ENCODE measurements around the gene KCNE3. TPM values are rescaled to one million over a fixed set of nuclear protein-coding genes. Genes with fewer than 3 reads are reported as not detected.

KCNE3 gene
- total RNA-seq, 6 experiments from 2014 or later: 0.09 TPM; not detected in 5

DNA sequence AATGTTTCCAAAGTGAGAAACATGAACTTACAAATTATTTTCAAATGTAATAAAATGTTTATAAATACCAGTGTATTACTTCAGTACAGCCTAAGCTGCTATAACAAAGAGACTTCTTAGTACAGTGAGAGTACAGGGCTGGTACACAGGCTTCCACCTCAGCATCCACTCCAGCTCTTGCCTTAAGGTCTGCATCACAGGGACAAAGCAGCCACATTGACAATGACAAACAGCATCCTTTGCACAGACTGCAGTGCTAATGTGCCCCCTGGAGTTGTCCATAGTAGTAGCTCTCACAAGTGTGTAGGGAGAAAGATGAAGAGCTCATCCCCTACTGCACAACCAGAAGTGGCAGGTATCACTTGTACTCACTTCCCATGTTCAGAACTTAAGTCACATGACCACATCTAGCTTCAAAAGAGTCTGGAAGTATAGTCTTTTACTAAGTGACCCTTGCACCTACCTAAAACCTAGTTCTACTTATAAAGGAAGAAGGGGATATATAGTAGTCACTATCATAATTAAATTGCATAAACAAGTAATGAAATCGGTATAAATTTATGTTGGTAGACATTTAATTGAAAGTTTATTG lies 36.8 kb upstream of the KCNE3 start:
- peaks cover 13% of the 10 kb centered on the region for H3K27me3 Mint-ChIP-seq (ENCODE audit: insufficient read depth)
- H3K4me3 Mint-ChIP-seq: no peak overlapping the region
- TF ChIP-seq, protein P1, sequence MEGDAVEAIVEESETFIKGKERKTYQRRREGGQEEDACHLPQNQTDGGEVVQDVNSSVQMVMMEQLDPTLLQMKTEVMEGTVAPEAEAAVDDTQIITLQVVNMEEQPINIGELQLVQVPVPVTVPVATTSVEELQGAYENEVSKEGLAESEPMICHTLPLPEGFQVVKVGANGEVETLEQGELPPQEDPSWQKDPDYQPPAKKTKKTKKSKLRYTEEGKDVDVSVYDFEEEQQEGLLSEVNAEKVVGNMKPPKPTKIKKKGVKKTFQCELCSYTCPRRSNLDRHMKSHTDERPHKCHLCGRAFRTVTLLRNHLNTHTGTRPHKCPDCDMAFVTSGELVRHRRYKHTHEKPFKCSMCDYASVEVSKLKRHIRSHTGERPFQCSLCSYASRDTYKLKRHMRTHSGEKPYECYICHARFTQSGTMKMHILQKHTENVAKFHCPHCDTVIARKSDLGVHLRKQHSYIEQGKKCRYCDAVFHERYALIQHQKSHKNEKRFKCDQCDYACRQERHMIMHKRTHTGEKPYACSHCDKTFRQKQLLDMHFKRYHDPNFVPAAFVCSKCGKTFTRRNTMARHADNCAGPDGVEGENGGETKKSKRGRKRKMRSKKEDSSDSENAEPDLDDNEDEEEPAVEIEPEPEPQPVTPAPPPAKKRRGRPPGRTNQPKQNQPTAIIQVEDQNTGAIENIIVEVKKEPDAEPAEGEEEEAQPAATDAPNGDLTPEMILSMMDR (IDR thresholded peaks at IDR 0.05): no peak
- no peak for DNase-seq
- peaks cover 8% of the 10 kb centered on the region for H3K4me1 Mint-ChIP-seq (ENCODE audit: low read depth)
- no peaks in the 10 kb centered on the region for H3K36me3 Mint-ChIP-seq (ENCODE audit: low read depth)
- 0 out of 2 replicates have a peak, but pooled peaks cover 7% of the 10 kb centered on the region for H3K9me3 Mint-ChIP-seq
- no peak overlapping the region for H3K27ac Mint-ChIP-seq

DNA sequence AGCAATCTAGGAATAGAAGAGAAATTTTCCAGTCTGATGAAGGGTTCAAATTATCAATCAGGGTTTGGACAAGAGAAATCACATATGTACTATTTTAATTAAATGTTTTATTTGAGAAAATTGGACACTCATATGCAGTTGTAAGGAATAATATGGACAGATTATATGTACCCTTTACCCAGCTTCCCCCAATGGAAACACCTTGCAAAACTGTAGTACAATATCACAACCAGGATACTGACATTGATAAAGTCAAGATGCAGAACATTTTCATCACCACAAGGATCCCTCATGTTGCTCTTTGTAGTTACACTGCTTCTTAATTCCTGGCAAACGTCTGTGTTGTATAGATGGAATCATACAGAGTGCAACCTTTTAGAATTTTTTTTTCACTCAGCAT lies 27.6 kb upstream of the KCNE3 start:
- H3K4me3 Mint-ChIP-seq: no peak overlapping the region
- H3K9me3 Mint-ChIP-seq: no peaks in the 10 kb centered on the region
- DNase-seq: no peak
- peaks cover 1% of the 10 kb centered on the region; the same call in 1 of the 2 replicates for H3K27me3 Mint-ChIP-seq (ENCODE audit: insufficient read depth)
- no peaks in the 10 kb centered on the region for H3K36me3 Mint-ChIP-seq (ENCODE audit: low read depth)
- H3K4me1 Mint-ChIP-seq (ENCODE audit: low read depth): peaks cover 18% of the 10 kb centered on the region
- TF ChIP-seq, protein P1 (IDR thresholded peaks at IDR 0.05): no peak
- H3K27ac Mint-ChIP-seq: no peak overlapping the region

DNA sequence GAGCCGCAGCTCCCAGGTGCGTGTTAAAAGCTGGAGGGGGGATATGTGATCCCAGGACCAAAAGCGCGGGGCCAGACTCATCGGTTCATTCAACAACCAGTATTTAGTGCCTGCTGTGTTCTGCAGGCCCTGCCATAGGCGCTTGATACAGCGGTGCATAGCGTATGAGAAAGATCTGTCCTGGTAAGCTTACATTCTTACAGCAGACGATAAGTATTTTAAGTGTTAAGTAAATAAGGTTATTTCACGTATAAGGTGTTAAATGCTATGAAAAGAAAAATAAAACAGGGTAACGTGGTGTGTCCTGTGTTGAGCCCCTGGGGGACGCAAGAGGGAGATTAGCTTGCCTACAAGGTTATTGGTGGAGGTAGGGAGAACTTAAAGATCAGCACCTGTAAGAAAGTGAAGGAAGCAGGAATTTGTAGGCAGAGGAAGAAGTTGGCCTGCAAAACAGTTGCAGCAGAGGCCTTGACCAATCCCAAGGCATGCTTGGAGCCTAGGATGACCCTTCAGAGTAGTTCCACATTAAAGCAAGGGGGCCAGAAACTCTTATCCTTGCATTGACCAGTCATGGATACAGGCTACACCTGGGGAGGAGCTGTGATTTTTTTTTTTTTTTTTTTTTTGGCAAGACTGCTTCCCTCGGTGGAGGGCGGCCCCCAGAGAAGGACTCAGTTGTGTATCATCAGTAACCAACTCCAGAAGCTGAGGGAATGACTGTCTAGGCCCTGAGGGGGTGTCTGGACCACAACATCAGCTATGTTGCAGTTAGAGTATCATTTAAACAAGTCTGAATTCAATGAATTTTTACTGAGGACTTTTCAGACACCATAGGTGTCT lies 26.7 kb upstream of the KCNE3 start:
- H3K9me3 Mint-ChIP-seq: no peaks in the 10 kb centered on the region
- peak overlapping the region; percentile 79 for H3K4me3 Mint-ChIP-seq
- H3K27ac Mint-ChIP-seq: peak overlapping the region; percentile 29; the same call in 1 of the 2 replicates
- H3K36me3 Mint-ChIP-seq (ENCODE audit: low read depth): no peaks in the 10 kb centered on the region
- H3K4me1 Mint-ChIP-seq (ENCODE audit: low read depth): peaks cover 18% of the 10 kb centered on the region
- peak; percentile 46 for DNase-seq
- TF ChIP-seq, protein P1 (IDR thresholded peaks at IDR 0.05): no peak
- H3K27me3 Mint-ChIP-seq (ENCODE audit: insufficient read depth): peaks cover 1% of the 10 kb centered on the region; the same call in 1 of the 2 replicates

DNA sequence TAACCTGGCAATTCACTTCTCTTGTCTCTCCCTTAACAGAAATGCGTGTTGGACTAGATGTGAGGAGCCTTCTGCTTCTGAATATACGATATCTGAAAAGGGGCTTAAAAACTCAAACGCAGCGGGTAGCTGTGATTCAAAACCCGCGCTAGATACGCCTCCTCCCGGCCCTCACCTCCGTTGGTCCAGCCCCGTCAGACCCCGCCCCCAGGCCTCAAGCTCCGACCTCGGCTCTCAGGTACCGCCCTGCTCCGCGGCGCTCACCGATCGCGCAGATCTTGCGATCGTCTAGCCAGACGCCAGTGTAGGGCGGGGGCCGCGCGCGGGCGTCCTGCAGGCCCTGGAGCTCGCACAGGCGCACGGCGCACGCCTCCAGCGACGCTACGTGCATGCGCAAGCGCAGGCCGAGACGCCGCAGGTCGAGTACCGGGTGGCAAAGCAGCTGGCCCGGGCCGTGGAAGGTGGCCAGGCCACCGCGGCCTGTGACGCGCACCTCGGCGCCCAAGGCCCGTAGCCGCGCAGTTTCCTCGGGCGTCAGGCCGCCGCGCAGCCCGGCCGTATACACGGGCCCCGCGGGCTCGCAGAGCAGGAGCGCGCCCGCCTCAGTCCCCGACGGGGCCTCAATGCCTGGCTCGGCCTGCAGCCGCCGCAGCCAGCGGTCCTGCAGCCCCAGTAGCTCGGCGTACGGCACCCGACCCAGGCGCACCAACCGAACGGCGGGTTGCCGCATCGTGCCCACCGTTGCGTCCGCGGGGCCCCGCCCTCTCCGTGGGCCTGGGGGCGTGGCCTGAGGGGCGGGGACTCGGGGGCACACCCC lies 25.8 kb upstream of the KCNE3 start, which contains the start of gene LIPT2:
LIPT2 (minus strand) TSS at position 751 of the 817 bp plus-strand sequence; CDS start at position 730, 21 bp downstream.
- Mint-ChIP-seq H3K9me3 (no peaks in the 10 kb centered on the region), H3K27ac (peak within 1 kb of the TSS; percentile 75)

DNA sequence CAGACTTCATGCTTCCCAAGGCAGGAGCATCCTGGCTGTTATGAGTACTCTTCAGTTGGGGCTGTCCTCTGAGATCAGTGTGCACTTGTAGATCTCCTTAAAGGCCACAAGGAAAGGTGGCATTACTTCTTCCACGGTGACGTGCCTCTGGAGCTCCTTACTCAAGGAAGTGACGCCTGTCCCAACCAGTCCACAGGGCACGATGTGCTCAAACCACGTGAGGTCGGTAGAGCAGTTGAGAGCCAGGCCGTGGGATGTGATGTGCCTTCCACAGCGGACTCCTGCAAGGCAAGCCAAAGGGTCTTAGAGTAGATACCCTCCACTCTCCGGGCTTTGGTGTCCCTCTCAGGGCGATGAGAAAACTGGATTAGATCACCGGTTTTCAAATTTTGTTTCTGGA lies 24.7 kb upstream of the KCNE3 start:
- TF ChIP-seq, protein P1 (IDR thresholded peaks at IDR 0.05): no peak
- H3K27ac Mint-ChIP-seq: peak overlapping the region; percentile 75
- peak overlapping the region; percentile 87 for H3K4me3 Mint-ChIP-seq
- H3K9me3 Mint-ChIP-seq: no peaks in the 10 kb centered on the region
- no peak for DNase-seq
- peaks cover 1% of the 10 kb centered on the region; the same call in 1 of the 2 replicates for H3K27me3 Mint-ChIP-seq (ENCODE audit: insufficient read depth)
- H3K36me3 Mint-ChIP-seq (ENCODE audit: low read depth): no peaks in the 10 kb centered on the region
- H3K4me1 Mint-ChIP-seq (ENCODE audit: low read depth): peaks cover 18% of the 10 kb centered on the region

More for the DNA sequence above, 25.8 kb upstream of the KCNE3 start, which contains the start of gene LIPT2:
- Mint-ChIP-seq H3K4me1 (ENCODE audit: low read depth) (peaks cover 18% of the 10 kb centered on the region), H3K4me3 (peak within 1 kb of the TSS; percentile 87), H3K36me3 (ENCODE audit: low read depth) (no peaks in the 10 kb centered on the region), H3K27me3 (ENCODE audit: insufficient read depth) (peaks cover 1% of the 10 kb centered on the region; the same call in 1 of the 2 replicates)
- peak; percentile 94 for DNase-seq
- TF ChIP-seq, protein P1 (IDR thresholded peaks at IDR 0.05): no peak
